GM12878 (cell line): ENCODE data around the gene CCBE1. TPM values are rescaled to one million over a fixed set of nuclear protein-coding genes. Genes with fewer than 3 reads are reported as not detected.

Experiments
- ATAC-seq: fragments of 200-7000 bp; cut with Tn5 transposase; 3 replicates; pipeline ENCODE4 v1.9.1; 2020; ENCODE audit warnings: mild to moderate bottlenecking, moderate library complexity
- BruUV-seq: library from RNA; stranded (reverse); fragments of 400-500 nt; replicated peaks from 2 replicates; lab custom pipeline; 2021; lab: Mats Ljungman, UMichigan
- CTCF ChIA-PET: fragments of 300-600 bp; sonication (Branson Sonifier 250); formaldehyde crosslinking; extraction: SDS; loops from one replicate; lab custom pipeline; 2021; ENCODE audit warnings: inconsistent platforms; lab: Yijun Ruan, JAX
- POLR2A ChIA-PET: fragments of 350-600 bp; formaldehyde crosslinking; extraction: SDS; loops from one replicate; lab custom pipeline; 2021; ENCODE audit warnings: inconsistent platforms; lab: Charles Lee
- RAD21 ChIA-PET: fragments of 300-600 bp; sonication (Branson Sonifier 250); formaldehyde crosslinking; loops from one replicate; lab custom pipeline; 2023; ENCODE audit warnings: antibody characterized with exemption; ENCODE audit not compliant: unreplicated experiment; lab: Charles Lee
- SMC1A ChIA-PET: fragments of 300-600 bp; sonication (Branson Sonifier 250); formaldehyde crosslinking; loops from one replicate; lab custom pipeline; 2023; ENCODE audit not compliant: unreplicated experiment, uncharacterized antibody; lab: Charles Lee
- DNase-seq: peaks from one replicate; pipeline ENCODE4 v3.0.0-alpha.2; 2011; ENCODE audit warnings: low read depth, low spot score
- FAIRE-seq: peaks from 3 replicates; lab custom pipeline; 2011; peaks lifted over from hg19 to GRCh38; lab: Jason Lieb, UNC
- H2AFZ ChIP-seq: 2 replicates; pipeline ENCODE4 v1.6.0; 2011; ENCODE audit warnings: low read depth, low read length, control low read depth; ENCODE audit not compliant: control insufficient read depth
- H3K27ac ChIP-seq: 2 replicates; pipeline ENCODE4 v1.5.1; 2011; ENCODE audit warnings: control low read depth; ENCODE audit not compliant: control insufficient read depth, insufficient read depth
- H3K27me3 ChIP-seq, 2 experiments: replicated peaks in 1 of 2; 2 replicates each; pipeline versions ENCODE4 v1.6.0 to v1.6.1; 2011; ENCODE audit warnings: low read length in 1 of 2; ENCODE audit not compliant: control insufficient read depth in 2 of 2, insufficient read depth in 2 of 2
- H3K36me3 ChIP-seq, 2 experiments: 2 replicates each; pipeline ENCODE4 v1.5.1; 2011; ENCODE audit warnings: low read length in 1 of 2; ENCODE audit not compliant: control insufficient read depth in 2 of 2, insufficient read depth in 2 of 2
- H3K4me1 ChIP-seq: 2 replicates; pipeline ENCODE4 v1.6.1; 2011; ENCODE audit warnings: mild to moderate bottlenecking, low read length, moderate library complexity, mixed read lengths; ENCODE audit not compliant: control insufficient read depth, insufficient read depth
- H3K4me2 ChIP-seq: 2 replicates; pipeline ENCODE4 v1.6.0; 2011; ENCODE audit warnings: control low read depth; ENCODE audit not compliant: control insufficient read depth, insufficient read depth
- H3K4me3 ChIP-seq: fragments of 200-600 bp; sonication (generic); 2 replicates; pipeline ENCODE4 v1.5.1; 2016
- H3K79me2 ChIP-seq: 2 replicates; pipeline ENCODE4 v1.6.0; 2011; ENCODE audit warnings: low read length; ENCODE audit not compliant: control insufficient read depth, insufficient read depth
- H3K9ac ChIP-seq: 2 replicates; pipeline ENCODE4 v1.8.0; 2011; ENCODE audit warnings: low read length, control low read depth, mixed read lengths; ENCODE audit not compliant: control insufficient read depth, insufficient read depth
- H3K9me3 ChIP-seq: replicated peaks from 3 replicates; pipeline ENCODE4 v1.5.1; 2011; ENCODE audit warnings: mild to moderate bottlenecking, low read length; ENCODE audit not compliant: control insufficient read depth, insufficient read depth
- H4K20me1 ChIP-seq: 2 replicates; pipeline ENCODE4 v1.6.0; 2011; ENCODE audit not compliant: control insufficient read depth, insufficient read depth
- FOXM1 ChIP-seq: IDR thresholded peaks from 2 replicates; pipeline ENCODE4 v1.6.1; 2012; ENCODE audit warnings: low read depth, mild to moderate bottlenecking, inconsistent platforms, low read length, moderate library complexity
- HDAC6 ChIP-seq: fragments of 200-600 bp; sonication (generic); IDR thresholded peaks from one replicate; pipeline ENCODE4 v1.8.0; 2017; ENCODE audit warnings: antibody characterized with exemption; ENCODE audit not compliant: unreplicated experiment
- MLLT1 ChIP-seq: fragments of 450-650 bp; IDR thresholded peaks from 2 replicates; pipeline ENCODE4 v1.6.1; 2016; ENCODE audit warnings: mild to moderate bottlenecking
- WRNIP1 ChIP-seq: IDR thresholded peaks from 2 replicates; pipeline ENCODE4 v1.6.1; 2011; ENCODE audit warnings: low read depth, low read length, improper control_type of control experiment, borderline replicate concordance
- ZNF207 ChIP-seq: fragments of 450-650 bp; IDR thresholded peaks from 2 replicates; pipeline ENCODE4 v1.6.1; 2014; ENCODE audit warnings: antibody characterized with exemption, mild to moderate bottlenecking, borderline replicate concordance
- ZNF384 ChIP-seq: IDR thresholded peaks from 2 replicates; pipeline ENCODE4 v1.6.1; 2012; ENCODE audit warnings: low read depth, mild to moderate bottlenecking, low read length, improper control_type of control experiment, borderline replicate concordance
- ZSCAN29 ChIP-seq: fragments of 450-650 bp; IDR thresholded peaks from 2 replicates; pipeline ENCODE4 v1.6.1; 2017; ENCODE audit warnings: mild to moderate bottlenecking, moderate library complexity
- WGBS: methylation state at CpG from one replicate; pipeline ENCODE4 v1.1.6; 2016; ENCODE audit warnings: low lambda C conversion rate; ENCODE audit not compliant: insufficient replicate concordance, insufficient coverage; ENCODE audit errors: missing lambda C conversion rate; 5-methylcytosine and 5-hydroxymethylcytosine counted together
- in situ Hi-C: fragments of 300-500 bp; cut with MboI; formaldehyde crosslinking; loops from 9 replicates; pipeline ENCODE4 v1.14.3; 2018; ENCODE audit warnings: mixed read lengths
- intact Hi-C: fragments of 100-400 bp; cut with micrococcal nuclease; formaldehyde crosslinking; loops from one replicate; pipeline ENCODE4 v1.14.2; 2022; ENCODE audit not compliant: unreplicated experiment
- polyA plus RNA-seq, 11 experiments: library from polyadenylated mRNA; depleted of rRNA in 4 of 11; unstranded in 6 of 11; stranded (reverse) in 5 of 11; fragments of >200 nt; fragmentation: Nextera tagmentation in 4 of 11; fragmentation: Illumina TruSeq in 1 of 11; extraction: Ambion mirVana in 4 of 11; extraction: Trizol in 1 of 11; gene quantifications; 1 replicate in 1 of 11; 2 replicates in 10 of 11; pipeline versions ENCODE4 v1.2.1 to v1.2.3, GENCODE V29; 2011 to 2016; ENCODE audit warnings: inconsistent platforms in 2 of 11, missing spikeins in 2 of 11, low read depth in 1 of 11
- total RNA-seq, 4 experiments: library from RNA; depleted of rRNA in 3 of 4; stranded (reverse); fragments of >200 nt in 3 of 4; fragmentation: Illumina TruSeq in 1 of 4; extraction: Trizol in 1 of 4; gene quantifications; 2 replicates each; pipeline versions ENCODE4 v1.2.1 to v1.2.3, GENCODE V29; 2013 to 2021

Gene CCBE1
- total and polyA plus RNA-seq, 10 of the 15 experiments (the other 5 are each of a cell fraction or from before 2014, with no cell fraction given) = 0.03 to 0.49 (median 0.04) TPM; not detected in 7

DNA sequence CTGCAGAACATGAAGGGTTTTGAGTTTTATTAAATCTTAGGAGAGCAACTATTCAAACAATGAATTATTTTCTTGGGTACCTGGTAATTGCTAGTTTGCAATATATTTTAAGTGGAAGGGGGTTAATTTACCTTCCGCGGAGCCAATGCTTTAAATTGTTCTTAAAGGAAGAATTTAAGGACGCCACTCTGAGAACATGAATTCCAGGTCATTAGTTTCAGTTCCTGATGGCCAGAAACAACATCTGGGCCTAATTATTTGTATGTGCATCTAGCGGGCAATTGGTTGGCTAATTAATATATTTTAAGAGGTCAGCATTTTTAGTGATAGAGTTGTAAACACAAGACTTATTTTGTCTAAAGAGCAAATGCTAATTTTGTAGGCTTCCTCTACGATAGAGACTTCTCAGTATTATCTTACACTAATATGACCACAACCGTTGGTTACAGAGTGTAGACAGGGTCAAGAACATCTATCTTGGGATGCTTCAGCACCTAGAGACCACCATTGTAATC lies 40.8 kb downstream of the CCBE1 start:
- Histone ChIP-seq H3K9ac (no peak overlapping the region), H3K4me1 (no peaks in the 10 kb centered on the region), H3K4me3 (no peak overlapping the region), H3K4me2 (no peak overlapping the region), H3K9me3 (no peaks in the 10 kb centered on the region), H3K79me2 (no peaks in the 10 kb centered on the region), H3K27me3 (no peaks in the 10 kb centered on the region; a peak in 2 of 4 replicates), H2AFZ (no peak overlapping the region), H3K36me3 (no peaks in the 10 kb centered on the region), H4K20me1 (no peaks in the 10 kb centered on the region), H3K27ac (no peak overlapping the region)
- WGBS = 45% methylated on average over 6 of the region's 6 CpGs
- POLR2A ChIA-PET = no interaction called here
- CTCF ChIA-PET = interaction anchor here (1.4 kb wide), 2 partner anchors 15 to 22 kb away, joined by 3 to 4 read pairs; no protein-coding TSS in a partner anchor
- FAIRE-seq = no peak
- in situ Hi-C loops = no loop called here
- RAD21 ChIA-PET = no interaction called here
- BruUV-seq = no TSS peak
- SMC1A ChIA-PET = no interaction called here
- no peak for DNase-seq
- TF ChIP-seq MLLT1 (no peak), HDAC6 (no peak), WRNIP1 (no peak), FOXM1 (no peak), ZSCAN29 (no peak), ZNF384 (no peak), ZNF207 (no peak)
- intact Hi-C loops = no loop called here
- ATAC-seq = no peak
